ENCODE measurements around the gene EPB41.
"Not testable (repeated sequence)": the region's sequence is repeated elsewhere in the genome, so short reads cannot be mapped to it uniquely, and the experiment has no call there.

The EPB41 gene

DNA sequence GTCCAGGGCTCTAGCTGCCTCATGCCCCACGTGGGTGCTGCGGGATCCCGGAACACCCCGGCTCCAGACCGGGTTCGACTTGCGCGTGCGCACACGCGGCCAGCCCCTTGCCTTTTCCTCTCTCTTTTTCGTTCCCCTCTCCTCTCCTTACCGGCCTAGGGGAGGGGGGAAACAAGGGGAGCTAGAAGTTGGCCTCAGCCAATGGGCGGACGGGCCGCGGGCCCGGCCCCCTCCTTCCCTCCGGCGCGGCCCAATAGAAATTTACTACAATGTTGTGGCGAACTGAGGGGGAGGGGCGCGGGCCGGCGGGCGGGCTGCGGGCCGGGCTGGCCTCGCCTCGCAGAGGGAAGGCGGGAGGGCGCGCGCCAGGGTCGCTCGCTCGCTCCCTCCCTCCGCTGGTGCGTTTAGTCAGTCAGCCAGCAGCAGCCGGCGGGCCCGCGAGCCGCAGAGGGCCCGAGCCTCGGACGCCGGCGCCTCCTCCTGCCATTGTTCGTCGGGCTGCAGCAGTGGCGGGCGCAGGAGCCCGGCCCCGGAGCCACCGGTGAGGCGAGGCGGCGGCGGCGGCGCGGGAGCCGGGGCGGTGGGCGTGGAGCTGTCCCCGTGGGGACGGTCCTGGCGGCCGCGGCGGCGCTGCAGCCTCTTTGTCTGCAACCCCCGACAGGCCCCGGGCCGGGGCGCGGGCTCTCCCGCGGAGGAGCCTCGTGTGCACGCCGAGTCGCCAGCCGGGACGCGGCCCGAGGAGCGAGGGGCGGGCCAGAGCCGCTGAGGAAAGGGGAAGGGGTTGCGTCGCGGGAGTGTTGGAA lies at the start of gene EPB41:
Gene EPB41, plus strand, starts transcription at position 342 of the 803 bp plus-strand sequence. CDS start 72,869 bp downstream, outside the sequence.
- peak; percentile 85 to 87 for DNase-seq (ENCODE audit: low read depth in 2 of 2)

DNA sequence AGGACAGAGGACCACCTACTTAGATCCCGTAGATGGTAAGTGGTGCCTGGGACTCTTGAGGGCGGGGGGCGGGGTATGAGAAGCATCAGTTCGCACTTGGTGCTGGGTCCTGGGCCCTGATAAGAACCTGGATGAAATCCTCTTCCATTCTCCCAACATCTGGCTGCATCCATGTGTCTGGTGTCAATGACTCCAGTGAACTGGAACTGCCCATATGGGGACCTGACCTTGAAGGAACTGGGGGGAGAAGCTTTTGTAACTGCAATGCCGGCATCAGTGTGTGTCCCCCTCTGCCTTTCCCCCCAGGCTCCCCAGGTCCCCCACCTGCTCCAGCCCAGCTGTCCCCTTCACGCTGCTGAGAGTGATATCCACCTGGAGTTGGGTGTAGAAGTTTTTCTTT lies 49.7 kb upstream of the EPB41 start:
- DNase-seq (ENCODE audit: low read depth in 2 of 2) = no peak

DNA sequence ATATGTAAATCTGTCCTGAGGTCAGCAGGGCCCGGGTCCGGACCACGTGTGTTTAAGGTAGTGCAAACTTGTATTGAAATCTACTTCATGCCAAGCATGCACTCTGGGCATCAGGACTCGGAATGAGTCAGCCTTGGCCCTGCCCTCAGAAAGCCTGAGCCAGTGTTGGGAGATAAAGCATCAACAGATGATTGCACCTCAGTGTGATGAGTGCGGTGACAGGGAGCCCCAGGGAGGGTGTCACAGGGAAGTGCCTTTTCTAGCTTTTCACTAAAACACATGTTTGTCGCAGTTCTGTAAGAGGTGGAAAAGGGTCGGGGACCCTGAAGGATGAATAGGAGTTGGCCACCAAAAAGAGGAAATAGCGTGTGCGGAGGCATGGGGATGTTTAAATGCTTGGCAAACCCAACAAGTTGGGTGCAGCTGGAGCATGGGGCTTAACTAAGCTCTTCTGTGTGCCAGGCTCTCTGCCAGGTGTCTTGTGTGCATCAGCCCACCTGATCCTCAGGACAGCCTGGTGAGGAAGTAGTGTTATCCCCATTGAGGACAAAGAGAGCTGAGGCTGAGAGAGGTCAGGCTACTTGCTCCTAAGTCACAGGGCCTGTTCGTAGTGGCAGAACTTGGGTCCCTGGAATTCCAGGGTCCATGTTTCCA lies 48.2 kb upstream of the EPB41 start:
- no peak for DNase-seq (ENCODE audit: low read depth in 2 of 2)

DNA sequence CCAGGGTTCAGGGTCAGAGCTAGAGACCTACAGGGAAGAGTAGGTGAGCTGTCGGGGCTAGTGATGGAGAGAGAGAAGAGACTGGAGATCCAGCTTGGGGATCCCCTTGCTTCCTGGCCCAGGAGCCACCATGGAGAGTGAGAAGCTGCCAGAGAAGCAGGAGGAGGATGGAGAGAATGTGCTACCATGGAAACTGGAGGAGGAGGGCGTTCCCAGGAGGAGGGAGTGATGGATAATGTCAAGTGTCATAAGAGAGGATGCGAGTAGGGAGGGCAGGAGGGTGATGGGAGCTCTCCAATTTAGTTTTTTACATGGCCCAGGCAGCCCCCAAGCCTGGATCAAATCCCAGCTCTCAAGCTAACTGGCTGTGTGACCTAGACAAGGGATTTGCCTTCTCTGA lies 46.5 kb upstream of the EPB41 start:
- DNase-seq (ENCODE audit: low read depth in 2 of 2) = no peak

DNA sequence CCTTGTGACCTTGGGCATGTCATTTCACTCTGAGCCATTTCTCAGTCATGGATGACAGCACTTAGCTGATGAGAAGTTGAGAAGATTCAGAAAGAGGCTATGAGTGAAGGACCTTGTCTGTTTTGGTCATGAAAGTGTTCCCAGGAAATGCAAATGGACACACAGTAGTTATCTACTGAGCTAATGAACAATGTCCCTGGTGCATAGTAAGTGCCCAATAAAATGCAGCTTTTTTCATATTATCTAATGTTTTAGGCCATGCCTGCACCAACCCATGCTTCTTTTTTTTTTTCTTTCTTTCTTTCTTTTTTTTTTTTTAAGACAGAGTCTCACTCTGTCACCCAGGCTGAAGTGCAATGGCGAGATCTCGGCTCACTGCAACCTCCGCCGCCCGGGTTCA lies 44.4 kb upstream of the EPB41 start:
- DNase-seq (ENCODE audit: low read depth in 2 of 2) = no peak

DNA sequence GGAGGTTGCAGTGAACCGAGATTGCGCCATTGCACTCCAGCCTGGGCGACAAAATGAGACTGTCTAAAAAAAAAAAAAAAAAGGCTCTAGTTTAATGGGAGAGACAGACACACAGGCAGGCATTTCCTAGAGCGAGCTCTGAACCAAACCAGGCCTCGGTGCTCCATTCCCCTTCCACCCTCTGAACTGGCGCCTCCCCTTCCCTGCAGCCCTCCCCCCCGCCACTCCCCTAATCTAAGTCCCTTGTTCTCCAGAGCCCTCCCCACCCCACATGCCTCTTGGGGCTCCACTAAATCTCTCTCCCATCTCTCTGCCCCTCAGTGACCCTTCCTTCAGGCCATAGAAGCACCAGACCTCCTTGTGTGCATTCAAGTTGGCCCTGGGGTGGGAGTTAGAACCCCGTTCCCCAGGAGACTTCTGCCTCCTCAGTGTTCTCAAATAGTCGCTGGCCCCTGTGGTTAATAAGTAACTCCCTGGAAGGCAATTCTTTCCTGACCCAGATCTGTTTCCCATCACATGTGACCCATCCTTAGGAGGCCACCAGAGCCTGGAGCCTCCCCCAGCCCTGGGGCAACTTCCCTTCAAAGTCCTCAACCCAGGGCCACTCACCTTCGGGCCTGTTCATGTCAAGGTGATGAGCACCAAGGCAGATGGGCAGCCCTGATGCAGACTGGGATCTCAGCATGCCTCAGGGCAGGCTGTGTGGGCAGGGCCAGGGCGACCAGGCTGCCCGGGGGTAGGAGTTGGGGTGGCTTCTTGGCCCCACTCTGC lies 42.6 kb upstream of the EPB41 start:
- no peak for DNase-seq (ENCODE audit: low read depth in 2 of 2)

DNA sequence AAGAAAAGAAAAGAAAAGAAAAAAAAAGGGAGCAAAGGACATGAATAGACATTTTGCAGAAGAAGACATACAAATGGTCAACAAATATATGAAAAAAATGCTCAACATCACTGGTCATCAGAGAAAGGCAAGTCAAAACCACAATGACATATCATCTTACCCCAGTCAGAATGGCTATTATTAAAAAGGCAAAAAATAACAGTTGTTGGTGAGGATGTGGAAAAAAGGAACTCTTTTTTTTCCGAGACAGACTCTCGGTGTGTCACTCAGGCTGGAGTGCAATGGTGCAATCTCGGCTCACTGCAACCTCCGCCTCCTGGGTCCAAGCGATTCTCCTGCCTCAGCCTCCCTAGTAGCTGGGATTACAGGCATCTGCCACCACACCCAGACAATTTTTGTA lies 39.2 kb upstream of the EPB41 start:
- DNase-seq (ENCODE audit: low read depth in 2 of 2) = not testable (repeated sequence)

DNA sequence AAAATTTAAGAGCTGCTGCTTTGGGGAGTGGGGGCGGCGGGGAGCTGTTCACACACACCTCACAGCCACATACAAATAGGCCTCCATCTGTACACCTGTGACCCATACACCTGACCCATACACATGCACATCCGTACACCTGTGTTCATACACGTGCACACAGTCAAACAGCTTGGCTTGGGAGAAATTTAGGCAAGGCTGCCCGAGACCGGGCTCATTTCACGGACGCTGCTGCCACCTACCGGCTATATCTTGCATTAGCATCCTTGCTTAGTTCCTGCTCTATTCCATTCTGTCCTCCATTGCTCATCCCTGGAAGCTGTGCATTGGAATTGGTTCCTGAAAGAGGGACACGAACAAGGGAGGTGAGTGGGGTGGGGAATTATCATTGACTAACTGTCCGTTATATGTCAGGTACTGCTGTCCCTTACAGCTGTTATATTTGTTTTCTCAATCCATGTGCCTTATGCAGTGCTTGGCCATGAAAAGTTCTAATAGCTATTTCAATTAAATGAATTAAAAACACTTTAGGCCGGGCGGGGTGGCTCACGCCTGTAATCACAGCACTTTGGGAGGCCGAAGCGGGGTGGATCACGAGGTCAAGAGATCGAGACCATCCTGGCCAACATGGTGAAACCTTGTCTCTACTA lies 37.1 kb upstream of the EPB41 start:
- DNase-seq (ENCODE audit: low read depth in 2 of 2) = peak; percentile 38 to 41

DNA sequence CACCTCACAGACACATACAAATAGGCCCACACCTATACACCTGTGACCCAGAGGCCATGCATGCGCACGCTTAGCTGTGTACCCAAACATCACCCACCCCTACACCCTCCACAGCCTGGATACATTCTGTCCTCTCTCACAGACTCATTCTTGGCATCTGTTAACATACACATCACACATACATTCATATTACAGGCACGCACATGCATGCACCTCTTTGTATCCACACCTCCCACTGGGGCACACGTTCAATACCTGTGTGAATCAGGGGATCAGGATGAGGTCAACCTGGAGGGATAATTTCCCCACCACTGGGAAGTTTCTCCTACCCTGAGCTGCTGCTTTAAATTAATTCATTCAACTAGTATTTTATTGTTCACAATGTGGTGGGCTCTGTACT lies 35.6 kb upstream of the EPB41 start:
- DNase-seq (ENCODE audit: low read depth in 2 of 2) = no peak

DNA sequence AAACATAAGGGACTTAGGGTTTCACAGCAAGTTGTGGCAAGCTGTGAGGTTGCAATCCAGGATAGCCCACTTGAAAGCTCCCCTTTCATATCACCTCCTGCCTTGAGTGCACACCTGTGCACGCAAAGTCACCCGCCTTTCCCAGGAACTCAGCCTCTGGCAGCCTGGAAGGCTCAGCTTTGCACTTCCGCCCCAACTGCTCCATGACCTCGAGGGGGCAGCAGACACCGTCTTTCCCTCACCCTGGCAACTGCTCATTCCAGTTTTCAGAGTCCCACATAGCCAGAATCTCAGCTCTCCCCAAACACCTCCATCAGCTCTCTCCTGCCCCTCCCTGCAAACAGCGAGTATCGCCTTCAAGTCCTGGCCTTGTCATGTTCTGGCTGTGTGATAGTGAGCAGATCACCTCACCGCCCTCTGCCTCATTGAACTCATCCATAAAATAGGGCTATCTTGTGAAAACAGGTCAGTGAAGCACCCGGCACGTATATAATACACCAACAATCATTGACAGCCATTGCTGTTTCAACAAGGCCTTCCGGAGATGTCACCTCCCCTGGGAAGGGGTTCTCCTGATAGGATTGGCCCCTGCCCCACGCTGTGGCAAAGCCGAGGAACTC lies 32.2 kb upstream of the EPB41 start:
- DNase-seq (ENCODE audit: low read depth in 2 of 2) = peak; percentile 51 to 59

DNA sequence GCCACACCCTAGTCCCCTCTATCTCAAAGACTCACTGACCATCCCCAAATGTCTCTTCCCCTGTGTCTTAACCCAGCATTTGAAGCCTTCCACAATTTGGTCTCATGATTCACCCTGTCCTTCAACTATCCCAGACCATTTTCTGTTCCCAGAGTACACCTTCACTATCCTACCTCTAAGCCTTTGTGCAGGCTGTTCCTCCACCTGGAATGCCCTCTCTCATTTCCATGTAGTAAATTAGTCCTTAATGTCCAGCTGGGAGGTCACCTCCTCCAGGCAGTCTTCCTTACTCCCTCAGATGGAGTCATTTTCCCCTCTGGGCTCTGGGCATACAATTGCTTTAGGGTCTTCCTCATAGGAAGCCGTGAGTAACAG lies 31.1 kb upstream of the EPB41 start:
- DNase-seq (ENCODE audit: low read depth in 2 of 2) = no peak

DNA sequence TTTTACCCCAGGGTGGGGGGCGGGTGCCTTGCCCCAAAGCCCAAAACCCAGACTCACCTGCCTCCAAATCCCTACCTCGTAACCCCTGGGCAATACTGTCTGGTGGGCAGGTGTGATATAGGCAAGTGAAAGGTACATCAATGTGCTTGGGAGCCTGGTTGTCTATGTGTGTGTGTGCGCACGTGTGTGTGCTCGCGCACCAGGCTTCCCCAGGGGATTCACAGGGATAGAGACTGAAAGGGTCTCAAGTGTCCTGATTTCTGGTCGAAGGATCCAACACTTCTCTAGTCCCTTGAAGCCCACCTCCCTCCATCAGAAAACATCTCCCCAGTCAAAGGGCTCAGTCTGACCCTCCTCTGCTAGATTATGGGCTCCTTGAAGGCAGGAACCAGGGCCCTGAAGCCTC lies 28.9 kb upstream of the EPB41 start:
- DNase-seq (ENCODE audit: low read depth in 2 of 2) = no peak

DNA sequence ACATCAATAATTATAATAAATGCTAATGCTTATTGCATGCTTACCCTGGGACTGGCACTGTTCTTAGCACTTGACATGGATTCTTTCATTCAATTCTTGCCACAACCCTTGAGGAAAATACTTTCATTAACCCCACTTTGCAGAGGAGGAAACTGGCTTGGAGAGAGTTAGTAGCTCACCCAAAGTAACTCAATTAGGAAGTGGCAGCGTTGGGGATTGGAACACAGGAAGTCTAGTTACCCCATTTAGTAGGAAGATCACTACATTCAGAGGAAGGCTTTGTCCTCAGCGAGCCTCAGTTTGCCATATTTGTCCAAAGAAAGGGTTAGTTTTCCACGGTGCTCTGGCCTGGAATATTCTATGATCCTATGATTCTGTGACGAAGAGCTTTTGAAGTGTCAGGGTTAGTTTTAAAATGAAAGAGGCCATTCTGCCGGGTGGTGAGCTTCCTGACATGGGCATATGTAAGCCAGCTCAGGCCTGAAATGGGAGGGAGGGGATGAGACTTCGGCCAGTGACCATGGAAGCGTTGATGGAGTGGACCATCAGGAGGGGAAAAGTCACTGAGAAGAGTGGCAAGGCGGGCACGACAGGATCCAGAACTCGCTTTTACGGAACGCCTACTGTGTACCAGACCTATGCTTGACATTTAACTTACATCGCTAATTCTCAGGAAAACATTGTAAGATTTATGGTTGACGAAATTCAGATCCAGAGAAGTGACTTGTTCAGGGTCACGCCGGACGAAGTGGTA lies 28.2 kb upstream of the EPB41 start:
- DNase-seq (ENCODE audit: low read depth in 2 of 2) = no peak

DNA sequence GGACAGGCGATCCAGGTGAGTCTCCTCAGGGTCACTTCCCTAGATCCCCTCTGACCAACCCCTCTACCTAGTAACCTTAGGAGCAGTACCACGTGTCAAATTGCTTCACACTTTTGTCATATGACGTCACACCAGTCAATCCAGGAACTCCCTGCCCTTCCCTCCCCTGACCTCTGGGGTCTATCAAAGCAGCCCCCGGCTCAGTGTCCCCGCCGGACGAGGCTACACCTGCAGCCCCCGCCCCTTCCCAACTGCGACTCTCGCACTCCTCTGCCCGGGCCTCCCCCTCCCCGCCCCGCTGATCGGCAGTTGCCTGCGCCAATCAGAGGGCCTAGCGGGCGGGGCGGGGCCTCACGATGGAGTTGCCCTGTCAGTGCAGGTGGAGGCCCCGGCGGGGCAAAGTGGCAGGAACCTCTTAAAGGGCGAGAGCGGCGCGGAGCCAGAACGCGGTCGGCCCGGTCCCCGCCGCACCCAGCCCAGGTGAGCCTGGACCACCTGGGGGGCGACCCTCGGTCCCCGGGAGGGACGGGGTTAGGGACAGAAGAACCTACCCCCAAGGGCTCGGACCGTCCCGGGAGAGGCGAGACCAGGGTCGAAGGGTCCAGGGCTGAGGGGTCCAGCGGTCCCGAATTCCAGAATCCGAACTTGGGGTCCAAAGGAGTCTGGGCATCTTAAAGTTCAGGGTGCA lies 27.5 kb upstream of the EPB41 start:
- DNase-seq (ENCODE audit: low read depth in 2 of 2) = peak; percentile 80 to 84

DNA sequence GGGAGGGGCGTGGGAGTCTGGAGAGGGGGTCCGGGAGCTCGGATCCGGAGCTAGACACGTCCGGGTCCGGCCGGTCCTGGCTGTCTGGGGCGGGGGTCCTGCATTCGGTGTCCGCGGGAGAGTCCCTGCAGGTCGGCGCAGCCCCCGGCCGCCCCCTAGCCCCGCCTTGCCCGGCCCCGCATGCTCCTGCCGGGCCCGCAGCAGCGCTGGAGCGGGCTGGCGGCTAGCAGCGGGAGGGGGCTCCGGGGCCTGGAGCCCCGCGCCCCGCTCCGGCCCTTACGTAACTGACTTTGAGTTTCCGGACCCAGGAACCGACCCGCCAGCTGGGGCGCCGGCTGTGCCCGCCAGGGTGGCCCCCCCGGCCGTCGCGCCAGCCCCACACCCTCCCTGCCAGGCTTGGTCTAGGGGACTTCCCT lies 26.9 kb upstream of the EPB41 start:
- DNase-seq (ENCODE audit: low read depth in 2 of 2) = peak in 1 of 2 donors; percentile 22

DNA sequence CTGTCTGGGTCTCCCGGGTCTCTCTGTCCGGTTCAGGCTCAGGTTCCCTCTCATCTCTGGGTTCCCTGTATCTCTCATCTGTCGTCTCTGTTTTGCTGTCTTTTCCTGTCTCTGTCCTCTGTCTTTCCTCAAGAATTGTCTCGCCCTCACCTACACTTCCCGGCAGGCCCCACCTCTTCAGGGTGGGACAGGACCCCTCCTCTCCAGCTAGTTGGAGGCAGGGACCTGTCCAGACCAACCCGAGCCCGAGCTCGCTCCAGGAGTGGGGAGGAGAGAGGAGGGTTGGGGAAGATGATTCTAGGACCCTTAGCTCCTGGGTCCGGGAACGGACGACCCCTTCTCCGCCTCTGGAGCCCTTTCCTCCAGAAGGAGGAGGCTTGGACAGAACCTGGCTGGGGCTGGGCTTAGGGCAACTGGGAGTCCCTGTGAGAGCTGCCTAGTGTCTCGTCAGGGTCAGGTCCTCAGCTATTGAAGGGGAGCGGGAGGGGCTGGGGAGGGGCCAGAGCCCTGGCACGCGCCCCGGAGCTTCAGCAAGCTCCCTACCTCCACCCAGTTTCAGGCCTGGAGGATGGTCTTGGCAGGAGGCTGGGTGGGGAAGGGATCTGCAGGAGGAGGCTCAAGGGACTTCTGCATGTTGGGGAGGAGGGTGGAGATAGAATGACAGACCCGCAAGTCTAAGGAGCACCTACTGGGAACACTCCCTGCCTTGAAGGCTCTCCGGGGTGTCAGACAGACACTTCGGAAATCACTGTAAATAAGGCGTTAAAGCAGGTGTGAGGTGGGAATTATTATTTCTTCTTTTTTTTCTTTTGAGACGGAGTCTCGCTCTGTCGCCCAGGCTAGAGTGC lies 26.3 kb upstream of the EPB41 start:
- DNase-seq (ENCODE audit: low read depth in 2 of 2) = no peak

DNA sequence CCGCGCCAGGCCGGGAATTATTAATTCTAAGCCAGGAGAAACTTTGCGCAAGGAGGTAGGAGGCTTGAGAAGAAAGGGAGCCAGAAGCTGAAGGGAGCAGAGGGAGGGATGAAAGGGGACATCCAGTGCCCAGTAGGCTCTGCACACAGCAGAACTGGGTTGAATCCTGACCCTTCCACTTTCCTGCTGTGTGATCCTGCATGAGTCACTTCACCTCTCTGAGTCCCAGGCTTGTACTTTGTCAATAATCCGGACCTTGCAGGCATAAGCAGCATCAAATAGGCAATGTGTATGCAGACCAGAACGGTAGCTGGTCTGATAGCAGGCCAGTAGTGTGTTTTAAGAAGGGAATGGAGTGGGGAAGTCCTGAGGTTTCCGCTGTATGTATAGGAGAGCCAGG lies 25.5 kb upstream of the EPB41 start:
- no peak for DNase-seq (ENCODE audit: low read depth in 2 of 2)

DNA sequence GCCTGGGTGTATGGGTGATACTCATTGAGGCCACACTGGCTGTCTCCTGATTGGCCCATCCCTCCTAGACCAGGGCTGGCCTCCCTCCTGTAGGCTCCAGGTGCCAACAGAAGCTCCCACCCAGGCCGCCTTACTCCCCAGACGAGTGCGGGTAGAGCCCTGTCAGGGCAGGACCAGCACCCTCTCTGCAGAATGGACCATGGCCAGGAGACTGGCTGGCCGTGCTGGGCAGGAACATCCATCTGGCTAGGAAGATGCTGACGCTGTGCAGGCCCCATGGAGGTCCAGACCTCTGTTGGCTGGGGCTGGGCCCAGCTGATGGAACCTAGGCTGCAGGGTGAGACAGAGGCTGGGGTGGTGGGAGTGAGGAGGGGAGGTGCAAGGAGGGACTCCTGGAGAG lies 25.0 kb upstream of the EPB41 start:
- no peak for DNase-seq (ENCODE audit: low read depth in 2 of 2)

DNA sequence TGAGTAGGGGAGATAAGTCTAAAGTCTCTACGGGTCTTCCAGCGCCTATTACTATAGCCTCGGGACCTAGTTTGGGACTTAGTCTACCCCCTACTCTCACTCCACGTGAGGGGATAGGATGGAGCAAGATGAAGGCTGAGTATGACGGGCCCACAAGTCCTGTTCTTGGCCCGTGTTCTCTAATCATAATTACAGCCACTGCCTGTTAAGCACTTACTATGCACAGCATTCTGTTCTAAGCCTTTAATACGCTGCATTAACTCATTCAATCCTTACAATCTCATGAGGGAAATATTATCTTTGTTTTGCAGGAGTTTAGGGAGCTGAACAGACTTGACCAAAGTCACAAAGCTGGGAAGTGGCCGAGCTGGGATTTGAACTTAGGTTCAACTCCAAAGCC lies 23.9 kb upstream of the EPB41 start:
- no peak for DNase-seq (ENCODE audit: low read depth in 2 of 2)
